Neutrophil (primary cell): ENCODE measurements around the gene SPRR2G.
"Not testable (repeated sequence)": the region's sequence is repeated elsewhere in the genome, so short reads cannot be mapped to it uniquely, and the experiment has no call there.

Source experiments
- H3K27ac ChIP-seq: fragments of 200-600 bp; sonication (generic); 2 replicates; pipeline ENCODE4 v1.5.1; 2016; ENCODE audit warnings: mild to moderate bottlenecking, moderate library complexity
- H3K27me3 ChIP-seq: fragments of 200-600 bp; sonication (generic); 2 replicates; pipeline ENCODE4 v1.6.0; 2016; ENCODE audit warnings: mild to moderate bottlenecking
- H3K36me3 ChIP-seq: fragments of 200-600 bp; sonication (generic); 2 replicates; pipeline ENCODE4 v1.5.1; 2017
- H3K4me1 ChIP-seq, 2 experiments: fragments of 200-600 bp in 1 of 2; sonication (generic) in 1 of 2; 1 replicate in 1 of 2; 2 replicates in 1 of 2; pipeline versions ENCODE4 v1.5.1 to v1.6.1; 2013 to 2016; ENCODE audit warnings: low read depth in 1 of 2, low read length in 1 of 2, mild to moderate bottlenecking in 1 of 2, moderate library complexity in 1 of 2; ENCODE audit not compliant: control insufficient read depth in 1 of 2, insufficient read depth in 1 of 2
- H3K4me3 ChIP-seq, 2 experiments: fragments of 200-600 bp in 1 of 2; sonication (generic) in 1 of 2; 1 replicate in 1 of 2; 2 replicates in 1 of 2; pipeline ENCODE4 v1.5.1; 2013 to 2016; ENCODE audit warnings: low read depth in 1 of 2, low read length in 1 of 2, mild to moderate bottlenecking in 1 of 2, moderate library complexity in 1 of 2
- H3K9me3 ChIP-seq: fragments of 200-600 bp; sonication (generic); 2 replicates; pipeline ENCODE4 v1.5.1; 2016
- CTCF ChIP-seq: fragments of 200-600 bp; sonication (generic); IDR thresholded peaks from 2 replicates; pipeline ENCODE4 v1.5.1; 2016; ENCODE audit warnings: antibody characterized with exemption

SPRR2G gene

GRCh38 chr1:153113416-153113815 lies 37.3 kb downstream of the SPRR2G start, which contains the start of gene SPRR2F:
Gene SPRR2F, minus strand, starts transcription at chr1:153113516. Its CDS starts 783 bp downstream, at chr1:153112733.
- H3K27ac ChIP-seq: no peak within 1 kb of the TSS
- H3K36me3 ChIP-seq: no peaks in the 10 kb centered on the region
- no peak for TF ChIP-seq CTCF
- no peak within 1 kb of the TSS for H3K4me3 ChIP-seq
- H3K4me1 ChIP-seq: no peaks in the 10 kb centered on the region
- no peaks in the 10 kb centered on the region for H3K9me3 ChIP-seq
- peaks cover 4% of the 10 kb centered on the region for H3K27me3 ChIP-seq

GRCh38 chr1:153112454-153112853 lies 38.2 kb downstream of the SPRR2G start:
- H3K9me3 ChIP-seq: not testable (repeated sequence)

GRCh38 chr1:153100245-153100644 lies 50.4 kb downstream of the SPRR2G start:
- Histone ChIP-seq H3K9me3 (no peaks in the 10 kb centered on the region), H3K27me3 (peaks cover 11% of the 10 kb centered on the region), H3K27ac (no peak overlapping the region), H3K4me1 (no peaks in the 10 kb centered on the region), H3K4me3 (no peak overlapping the region), H3K36me3 (no peaks in the 10 kb centered on the region)
- no peak for TF ChIP-seq CTCF

More at GRCh38 chr1:153112454-153112853, 38.2 kb downstream of the SPRR2G start:
- not testable (repeated sequence) for H3K4me3 ChIP-seq, H3K4me1 ChIP-seq, H3K27ac ChIP-seq, H3K27me3 ChIP-seq, H3K36me3 ChIP-seq
